Measurements from ENCODE around the gene FAM47C.
"Not testable (repeated sequence)": the region's sequence is repeated elsewhere in the genome, so short reads cannot be mapped to it uniquely, and the experiment has no call there.

The FAM47C gene

DNA sequence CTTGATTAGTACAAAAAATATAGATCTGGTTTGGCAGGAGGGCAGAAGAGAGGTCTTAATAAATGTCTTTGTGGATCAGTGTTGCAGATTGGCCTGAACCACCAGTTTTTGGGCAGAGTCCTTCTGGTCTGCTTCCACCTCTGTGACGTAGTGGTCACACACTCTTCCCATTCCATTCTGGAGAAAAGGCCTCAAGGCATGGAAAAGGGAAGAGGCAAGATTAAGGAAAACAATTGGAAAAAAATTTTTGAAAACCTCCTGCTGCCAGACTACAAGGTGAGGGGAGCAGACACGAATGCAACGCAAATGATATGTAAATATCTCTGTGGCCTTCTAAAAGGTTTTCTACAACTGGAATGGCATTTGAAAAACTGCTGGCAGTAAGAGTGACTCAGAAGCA, 24.3 kb upstream of the FAM47C start:
- no peak for DNase-seq (ENCODE audit: low read depth, low spot score)
- TF ChIP-seq CTCF (IDR thresholded peaks at IDR 0.05; ENCODE audit: low read depth, low read length) = no peak
- in situ Hi-C loops (cut with HindIII; ENCODE audit: low sequenced_read_pairs) = no loop called here
- H3K4me3 ChIP-seq (ENCODE audit: low read depth, low read length) = no peak overlapping the region

DNA sequence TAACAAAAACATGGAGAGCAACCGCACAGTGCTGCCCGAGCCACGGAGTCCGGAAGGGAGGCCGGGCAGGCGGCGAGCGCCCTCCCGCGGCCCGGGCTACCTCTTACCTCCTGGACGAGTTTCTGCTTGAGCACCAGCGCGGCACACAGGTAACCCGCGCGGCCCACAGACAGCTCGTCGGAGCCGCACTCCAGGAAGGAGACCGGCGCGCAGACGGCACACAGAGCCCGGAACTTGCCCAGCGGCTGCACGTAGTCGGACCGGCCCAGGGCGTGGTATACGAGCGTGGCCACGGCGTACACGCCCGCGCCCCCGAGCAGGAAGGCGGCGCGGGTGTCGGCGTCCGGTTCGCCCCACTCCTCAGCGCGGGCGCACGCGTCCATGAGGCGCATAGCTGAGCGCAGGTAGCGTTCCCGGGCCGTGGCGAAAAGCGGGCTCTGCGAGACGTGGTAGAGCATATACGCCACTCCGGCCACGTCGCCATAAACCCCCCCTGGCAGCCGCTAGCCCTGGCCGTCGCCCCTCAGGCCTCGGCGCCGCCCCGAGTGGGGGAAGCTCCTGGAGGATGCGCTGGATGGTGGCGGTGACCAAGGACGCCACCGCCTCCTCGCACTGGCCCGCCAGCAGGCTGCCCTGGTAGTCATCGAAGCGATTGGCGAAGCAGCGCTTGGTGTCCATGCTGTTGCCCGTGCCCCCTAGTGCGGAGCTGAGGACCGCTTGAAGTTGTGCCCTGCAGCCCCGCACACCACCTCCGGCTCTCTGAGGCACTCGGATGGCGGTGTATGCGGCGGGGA, 22.6 kb upstream of the FAM47C start:
- peak; percentile 29 for TF ChIP-seq CTCF (IDR thresholded peaks at IDR 0.05; ENCODE audit: low read depth, low read length)
- in situ Hi-C loops (cut with HindIII; ENCODE audit: low sequenced_read_pairs); DNase-seq (ENCODE audit: low read depth, low spot score): not testable (repeated sequence)
- H3K4me3 ChIP-seq (ENCODE audit: low read depth, low read length) = peak overlapping the region; percentile 34

- no peak for DNase-seq (ENCODE audit: low read depth, low spot score)
- TF ChIP-seq CTCF (IDR thresholded peaks at IDR 0.05; ENCODE audit: low read depth, low read length) = no peak
- H3K4me3 ChIP-seq (ENCODE audit: low read depth, low read length) = peak overlapping the region; percentile 34
- in situ Hi-C loops (cut with HindIII; ENCODE audit: low sequenced_read_pairs) = no loop called here
Measured at GRCh38 chrX:36986231-36986630, 21.9 kb upstream of the FAM47C start.

DNA sequence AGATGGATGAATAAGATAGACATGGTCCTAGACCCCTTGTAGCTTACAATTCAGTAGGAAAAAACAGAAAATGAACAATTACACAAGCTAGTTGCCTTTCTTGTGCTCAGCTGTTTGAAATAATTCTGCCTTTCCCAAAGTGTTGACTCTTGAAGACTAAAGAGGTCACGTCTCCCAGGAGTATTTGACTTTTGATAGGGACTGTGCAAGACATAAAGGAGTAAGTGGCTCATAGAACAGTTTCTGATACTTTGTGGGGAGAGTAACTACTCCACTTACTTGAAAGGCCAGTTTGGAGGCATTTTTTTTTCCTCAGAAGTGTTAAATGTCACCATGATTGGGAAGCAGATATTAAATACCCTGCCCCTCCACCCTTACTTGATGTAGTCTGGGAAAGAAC, 21.0 kb upstream of the FAM47C start:
- DNase-seq (ENCODE audit: low read depth, low spot score); in situ Hi-C loops (cut with HindIII; ENCODE audit: low sequenced_read_pairs); H3K4me3 ChIP-seq (ENCODE audit: low read depth, low read length): not testable (repeated sequence)

DNA sequence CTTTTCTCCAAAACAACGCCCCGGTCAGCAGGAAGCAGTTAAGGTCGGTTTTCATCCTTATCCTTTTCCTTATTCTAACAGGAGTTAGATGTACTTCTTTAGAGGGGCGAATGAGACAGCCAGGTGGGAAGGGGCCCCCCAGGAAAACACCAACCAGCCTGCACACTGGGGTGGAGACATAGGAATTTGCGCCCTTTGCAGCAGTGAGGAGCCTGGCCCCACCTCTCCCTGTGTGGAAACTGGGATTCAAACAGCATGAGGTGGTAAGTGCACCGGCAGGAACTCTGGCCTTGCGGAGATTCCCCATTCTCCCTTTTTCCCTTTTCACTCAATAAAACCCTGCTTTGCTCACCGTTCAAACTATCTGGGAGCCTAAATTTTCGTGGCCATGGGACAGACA, 8.0 kb upstream of the FAM47C start:
- in situ Hi-C loops (cut with HindIII; ENCODE audit: low sequenced_read_pairs) = no loop called here
- no peak for TF ChIP-seq CTCF (IDR thresholded peaks at IDR 0.05; ENCODE audit: low read depth, low read length)
- H3K4me3 ChIP-seq (ENCODE audit: low read depth, low read length) = no peak overlapping the region
- DNase-seq (ENCODE audit: low read depth, low spot score) = no peak

- in situ Hi-C loops (cut with HindIII; ENCODE audit: low sequenced_read_pairs) = no loop called here
- no peak for TF ChIP-seq CTCF (IDR thresholded peaks at IDR 0.05; ENCODE audit: low read depth, low read length)
- no peak for DNase-seq (ENCODE audit: low read depth, low spot score)
- no peak overlapping the region for H3K4me3 ChIP-seq (ENCODE audit: low read depth, low read length)
Measured at GRCh38 chrX:37010496-37010895, 2.3 kb downstream of the FAM47C start.

GRCh38 chrX:37034260-37034659, 26.1 kb downstream of the FAM47C start:
- H3K4me3 ChIP-seq (ENCODE audit: low read depth, low read length); in situ Hi-C loops (cut with HindIII; ENCODE audit: low sequenced_read_pairs): not testable (repeated sequence)
- peak; percentile 2 for DNase-seq (ENCODE audit: low read depth, low spot score)

DNA sequence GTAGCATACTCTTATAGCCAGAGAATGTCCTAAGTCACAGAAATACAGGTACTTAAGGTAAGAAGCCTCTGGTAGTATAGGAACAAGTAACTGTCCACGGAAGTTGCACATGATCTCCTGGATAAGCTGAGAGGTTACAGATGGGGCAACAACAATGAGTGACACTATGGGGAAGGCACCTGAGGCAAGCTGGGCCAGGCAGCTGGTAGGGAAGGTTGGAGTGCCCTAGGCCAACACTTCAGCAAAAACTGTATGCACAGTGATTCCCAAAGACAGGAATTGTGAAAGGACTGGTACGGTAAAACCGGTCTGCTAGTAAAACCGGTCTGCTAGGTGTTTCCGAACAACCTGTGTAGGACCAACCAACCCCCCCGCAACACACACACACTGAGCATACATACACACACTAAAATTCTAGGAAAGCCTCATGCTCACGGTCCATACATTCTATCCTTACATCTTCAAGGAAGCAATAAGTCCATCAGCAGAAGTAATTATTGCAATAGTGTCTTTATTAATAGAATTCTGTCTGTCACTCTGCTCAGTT, 28.6 kb downstream of the FAM47C start:
- in situ Hi-C loops (cut with HindIII; ENCODE audit: low sequenced_read_pairs); DNase-seq (ENCODE audit: low read depth, low spot score); H3K4me3 ChIP-seq (ENCODE audit: low read depth, low read length): not testable (repeated sequence)

GRCh38 chrX:37038814-37039213, 30.6 kb downstream of the FAM47C start:
- H3K4me3 ChIP-seq (ENCODE audit: low read depth, low read length); DNase-seq (ENCODE audit: low read depth, low spot score); in situ Hi-C loops (cut with HindIII; ENCODE audit: low sequenced_read_pairs): not testable (repeated sequence)

GRCh38 chrX:37042956-37043885, 35.1 kb downstream of the FAM47C start:
- in situ Hi-C loops (cut with HindIII; ENCODE audit: low sequenced_read_pairs); H3K4me3 ChIP-seq (ENCODE audit: low read depth, low read length); DNase-seq (ENCODE audit: low read depth, low spot score): not testable (repeated sequence)
